G401.6 (cell line): ENCODE measurements around the gene PRMT1.
"Not testable (repeated sequence)": the region's sequence is repeated elsewhere in the genome, so short reads cannot be mapped to it uniquely, and the experiment has no call there.

Experiments used
- FAIRE-seq: peaks from 2 replicates; lab custom pipeline; 2012; peaks lifted over from hg19 to GRCh38; lab: Jason Lieb, UNC

PRMT1 gene

DNA sequence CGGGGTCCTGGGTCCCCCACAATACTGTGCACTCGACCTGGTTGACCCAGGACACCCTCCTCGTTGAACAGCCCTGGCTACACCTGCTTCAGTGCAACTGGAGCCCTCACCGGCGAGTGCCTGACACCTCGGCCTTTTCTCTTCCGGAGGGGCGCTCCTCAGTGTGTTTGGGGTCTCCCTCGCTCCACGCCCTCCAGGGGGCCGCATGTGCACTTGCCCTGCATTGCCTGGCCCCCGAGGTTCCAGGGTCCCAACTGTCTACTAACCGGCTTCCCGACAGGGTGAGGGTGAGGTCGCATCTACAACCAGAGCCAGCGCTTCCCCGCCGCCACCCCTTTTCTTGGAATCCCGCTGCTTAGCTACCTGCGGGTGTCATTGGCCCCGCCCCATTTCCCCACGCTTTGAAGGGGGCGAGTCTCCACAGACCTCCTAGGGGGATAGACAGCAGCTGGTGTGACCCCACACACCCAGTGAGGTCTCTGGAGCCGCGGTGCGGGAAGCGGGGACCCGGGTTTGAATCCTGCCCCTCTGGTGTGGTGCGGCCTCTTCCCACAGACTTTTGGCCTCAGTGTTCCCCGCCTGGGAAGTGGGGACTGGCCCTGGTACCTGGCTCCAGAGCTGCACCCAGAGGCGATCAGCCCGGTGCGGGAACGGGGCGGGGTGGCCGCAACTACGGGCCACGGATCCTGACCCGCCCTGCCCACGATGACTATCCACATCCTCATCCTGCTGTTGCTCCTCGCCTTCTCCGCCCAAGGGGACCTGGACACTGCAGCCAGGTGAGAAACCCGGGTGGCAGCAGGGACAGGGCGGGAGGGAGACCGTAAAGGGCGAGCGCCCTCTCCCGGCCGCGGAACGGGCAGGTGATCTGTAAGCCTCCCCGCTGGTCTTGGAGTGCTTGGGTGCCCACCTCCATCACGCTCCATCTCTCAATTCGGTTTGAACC is 12.3 kb downstream of the PRMT1 start, which contains the start of gene ADM5:
TSS of gene ADM5 (plus strand) at position 462 of the 946 bp plus-strand sequence. CDS start at position 706, 244 bp downstream.
- FAIRE-seq = no peak

DNA sequence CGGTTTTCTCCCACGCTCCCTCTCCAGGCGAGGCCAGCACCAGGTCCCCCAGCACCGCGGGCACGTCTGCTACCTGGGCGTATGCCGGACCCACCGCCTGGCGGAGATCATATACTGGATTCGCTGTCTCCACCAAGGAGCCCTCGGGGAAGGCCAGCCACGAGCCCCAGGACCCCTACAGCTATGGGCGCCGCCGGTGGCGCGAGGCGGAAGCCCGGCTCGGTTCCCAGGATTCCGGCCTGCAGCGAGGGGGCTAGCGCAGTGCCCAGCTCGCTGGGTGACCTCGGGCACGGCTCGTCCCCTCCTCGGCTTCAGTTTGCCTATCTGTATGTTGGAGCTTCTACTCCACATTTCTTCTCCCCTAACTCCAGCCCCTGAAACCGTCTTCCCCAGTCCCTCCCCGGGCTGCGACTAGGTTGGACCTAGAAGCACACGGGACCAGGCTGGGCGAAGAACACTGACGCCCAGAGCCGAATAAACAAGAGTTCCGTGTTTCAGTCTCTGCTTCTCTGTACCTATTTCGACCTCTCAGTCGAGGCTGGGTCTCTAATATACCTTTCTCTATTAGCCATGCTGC is 13.1 kb downstream of the PRMT1 start:
- no peak for FAIRE-seq

DNA sequence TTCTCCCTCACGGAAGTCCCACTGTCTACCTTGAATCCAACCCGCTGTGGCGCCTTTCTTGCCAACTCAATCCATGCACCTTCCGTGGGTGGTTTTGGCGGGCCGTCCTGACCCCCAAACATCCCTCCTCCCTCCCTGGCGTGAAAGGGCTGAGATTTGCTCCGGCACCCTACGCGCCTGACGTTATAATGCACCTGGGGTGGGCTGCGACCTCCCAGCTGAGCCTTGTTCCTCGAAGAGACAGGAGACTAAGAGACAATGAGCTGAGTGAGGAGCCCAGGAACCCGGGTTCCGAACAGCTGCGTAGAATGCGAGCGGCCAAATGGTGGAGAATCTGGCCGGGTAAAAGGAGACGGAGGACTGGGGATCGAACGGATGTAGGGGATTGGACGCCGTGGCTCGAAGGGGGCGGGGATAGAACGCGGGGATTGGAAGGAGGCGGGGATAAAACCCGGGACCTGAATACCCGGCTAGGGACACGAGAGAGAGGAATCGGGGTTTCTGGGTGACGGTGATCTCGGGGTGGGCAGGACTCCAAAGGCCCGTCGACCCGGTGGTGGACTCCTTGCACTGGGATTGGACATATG is 13.7 kb downstream of the PRMT1 start, which contains the start of gene CPT1C:
TSS of gene CPT1C (plus strand) at position 461 of the 587 bp plus-strand sequence. CDS start 1,137 bp downstream, outside the sequence.
- peak; percentile 98 for FAIRE-seq

- FAIRE-seq = no peak
Observed at GRCh38 chr19:49691243-49692146, 14.4 kb downstream of the PRMT1 start.

- FAIRE-seq = no peak
Observed at GRCh38 chr19:49692147-49692506, 15.1 kb downstream of the PRMT1 start.

DNA sequence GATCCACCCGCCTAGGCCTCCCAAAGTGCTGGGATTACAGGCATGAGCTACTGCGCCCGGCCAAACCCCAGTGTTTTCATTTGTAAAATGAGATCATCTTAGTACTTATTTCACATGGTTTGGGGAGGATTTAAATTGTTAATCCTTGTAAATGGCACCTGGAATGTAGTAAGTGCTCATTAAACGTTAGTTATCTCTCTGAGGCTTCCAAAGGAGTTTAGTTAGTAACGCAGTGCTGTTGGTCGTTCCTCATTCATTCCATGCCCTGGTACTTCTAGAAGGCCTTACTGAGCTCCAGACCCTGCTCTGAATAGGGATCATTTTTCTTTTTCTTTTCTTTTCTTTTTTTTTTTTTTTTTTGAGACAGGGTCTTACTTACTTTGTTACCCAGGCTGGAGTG is 19.0 kb downstream of the PRMT1 start:
- FAIRE-seq = no peak

DNA sequence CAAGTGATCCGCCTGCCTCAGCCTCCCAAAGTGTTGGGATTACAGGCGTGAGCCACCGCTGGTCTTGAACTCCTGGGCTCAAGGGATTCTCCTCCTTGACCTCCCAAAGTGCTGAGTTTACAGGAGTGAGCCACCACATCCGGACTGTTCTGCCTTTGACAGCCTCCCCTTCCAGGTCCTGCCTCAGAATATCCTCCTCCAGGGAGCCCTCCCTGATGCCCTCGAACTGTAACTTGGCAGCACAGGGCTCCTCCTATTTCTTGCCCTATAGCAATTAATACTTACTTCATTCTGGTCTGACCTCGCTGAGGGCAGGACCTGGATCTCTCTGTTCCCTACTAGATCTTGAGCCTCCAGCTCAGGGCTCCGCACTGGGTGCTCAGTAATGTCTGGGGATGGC is 19.8 kb downstream of the PRMT1 start:
- no peak for FAIRE-seq

- FAIRE-seq = no peak
Observed at GRCh38 chr19:49699364-49699763, 22.3 kb downstream of the PRMT1 start.

DNA sequence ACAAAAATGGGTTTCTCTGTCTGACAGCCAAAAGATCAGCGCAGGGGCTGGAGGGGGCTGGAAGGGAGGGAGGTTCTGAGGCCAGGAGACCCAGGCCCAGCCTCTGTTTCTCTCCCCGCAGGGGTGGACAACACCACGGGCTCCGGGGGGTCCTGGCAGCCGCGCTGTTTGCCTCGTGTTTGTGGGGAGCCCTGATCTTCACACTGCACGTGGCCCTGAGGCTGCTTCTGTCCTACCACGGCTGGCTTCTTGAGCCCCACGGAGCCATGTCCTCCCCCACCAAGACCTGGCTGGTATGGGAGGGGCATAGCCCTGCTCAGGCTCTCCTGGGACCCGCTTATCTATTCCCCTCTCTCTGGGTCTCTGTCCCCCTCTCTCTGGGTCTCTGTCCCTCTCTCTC is 23.5 kb downstream of the PRMT1 start:
- FAIRE-seq = no peak

GRCh38 chr19:49701271-49701786 is 24.3 kb downstream of the PRMT1 start:
- FAIRE-seq = no peak

DNA sequence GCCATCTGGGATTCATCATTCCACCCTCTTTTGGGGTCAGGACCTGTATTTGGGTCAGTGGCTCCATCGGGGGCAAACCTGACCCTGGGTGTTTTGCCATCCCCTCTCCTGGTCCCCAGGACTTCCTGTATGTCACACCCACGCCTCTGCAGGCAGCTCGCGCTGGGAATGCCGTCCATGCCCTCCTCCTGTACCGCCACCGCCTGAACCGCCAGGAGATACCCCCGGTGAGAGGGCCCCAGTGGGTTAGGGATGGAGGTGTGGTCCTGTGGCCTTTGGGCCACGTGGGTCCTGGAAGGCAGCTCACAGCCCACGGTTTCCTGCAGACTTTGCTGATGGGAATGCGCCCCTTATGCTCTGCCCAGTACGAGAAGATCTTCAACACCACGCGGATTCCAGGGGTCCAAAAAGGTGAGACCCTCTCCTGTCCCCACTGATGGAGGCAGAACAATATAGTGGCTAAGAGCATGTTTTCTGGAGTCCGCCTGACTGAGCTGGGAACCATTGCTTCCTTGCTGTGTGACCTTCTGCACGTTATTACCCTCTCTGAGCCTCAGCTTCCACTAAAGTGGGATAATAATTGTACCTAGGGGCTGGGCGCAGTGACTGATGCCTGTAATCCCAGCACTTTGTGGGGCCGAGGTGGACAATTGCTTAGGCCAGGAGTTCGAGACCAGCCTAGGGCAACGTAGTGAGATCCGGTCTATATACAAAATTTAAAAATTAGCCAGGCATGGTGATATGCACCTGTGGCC is 28.0 kb downstream of the PRMT1 start:
- no peak for FAIRE-seq

- FAIRE-seq = no peak
Observed at GRCh38 chr19:49705919-49706318, 28.8 kb downstream of the PRMT1 start.

GRCh38 chr19:49710372-49710951 is 33.4 kb downstream of the PRMT1 start:
- FAIRE-seq = no peak

DNA sequence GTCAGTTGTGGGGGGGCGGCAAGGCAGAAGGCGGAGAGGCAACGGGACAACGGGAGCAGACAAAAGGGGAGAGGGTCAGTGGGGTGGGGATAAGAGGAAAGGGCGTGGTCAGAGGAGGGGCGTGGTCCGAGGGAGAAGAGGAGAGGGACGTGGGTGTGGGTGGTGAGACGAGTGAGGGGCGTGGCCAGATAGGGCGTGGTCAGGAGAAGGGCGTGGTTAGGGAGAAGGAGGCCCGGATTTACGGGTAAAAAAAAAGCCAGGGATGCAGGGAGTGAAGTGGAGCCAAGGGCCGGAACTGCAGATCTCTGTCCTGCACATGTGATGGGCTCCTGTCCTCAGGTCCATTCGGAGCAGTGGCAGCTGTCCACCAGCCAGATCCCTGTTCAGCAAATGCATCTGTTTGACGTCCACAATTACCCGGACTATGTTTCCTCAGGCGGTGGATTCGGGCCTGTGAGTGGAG is 35.4 kb downstream of the PRMT1 start:
- FAIRE-seq = no peak

- no peak for FAIRE-seq
Observed at GRCh38 chr19:49713236-49713845, 36.3 kb downstream of the PRMT1 start.

DNA sequence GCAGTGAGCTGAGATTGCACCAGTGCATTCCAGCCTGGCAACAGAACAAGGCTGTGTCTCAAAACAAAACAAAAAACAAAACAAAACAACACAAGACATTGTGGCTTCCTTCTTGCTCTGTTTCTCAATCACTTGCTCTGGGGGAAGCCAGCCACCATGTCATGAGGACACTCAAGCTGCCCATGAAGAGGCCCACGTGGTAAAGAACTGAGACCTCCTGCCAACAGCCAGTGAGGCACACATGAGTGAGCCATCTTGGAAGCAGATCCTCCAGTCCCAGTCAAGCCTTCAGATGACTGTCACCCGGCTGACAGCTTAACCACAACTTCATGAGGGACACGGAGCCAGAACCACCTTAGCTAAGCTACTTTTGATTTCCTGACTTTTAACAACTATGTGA is 39.1 kb downstream of the PRMT1 start:
- no peak for FAIRE-seq

DNA sequence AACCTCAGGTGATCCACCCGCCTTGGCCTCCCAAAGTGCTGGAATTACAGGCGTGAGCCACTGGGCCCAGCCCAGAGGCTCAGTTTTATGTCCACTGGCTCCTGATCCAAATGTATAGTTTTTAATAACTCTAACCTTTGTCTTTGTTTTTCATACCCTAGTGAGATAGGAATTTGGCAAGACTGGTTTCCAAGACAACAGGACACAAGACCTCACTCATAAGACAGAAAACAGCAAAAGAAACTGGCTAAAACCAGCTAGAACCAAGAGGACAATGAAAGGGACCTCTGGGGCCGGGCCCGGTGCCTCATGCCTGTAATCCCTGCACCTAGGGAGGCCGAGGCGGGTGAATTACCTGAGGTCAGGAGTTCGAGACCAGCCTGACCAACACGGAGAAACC is 41.4 kb downstream of the PRMT1 start:
- no peak for FAIRE-seq

DNA sequence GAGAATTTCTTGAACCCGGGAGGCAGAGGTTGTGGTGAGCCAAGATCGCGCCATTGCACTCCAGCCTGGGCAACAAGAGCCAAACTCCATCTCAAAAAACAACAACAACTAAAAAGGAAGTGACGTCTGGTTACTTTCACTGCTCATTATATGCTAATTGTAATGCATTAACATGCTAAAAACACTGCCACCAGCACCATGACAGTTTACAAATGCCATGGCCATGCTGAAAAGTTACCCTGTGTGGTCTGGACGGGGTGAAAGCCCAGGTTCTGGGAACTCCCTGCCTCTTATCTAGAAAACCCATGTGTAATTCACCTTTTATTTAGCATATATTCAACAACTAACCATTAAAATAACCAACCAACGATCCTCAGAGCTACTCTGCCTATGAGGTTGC is 41.9 kb downstream of the PRMT1 start:
- no peak for FAIRE-seq

DNA sequence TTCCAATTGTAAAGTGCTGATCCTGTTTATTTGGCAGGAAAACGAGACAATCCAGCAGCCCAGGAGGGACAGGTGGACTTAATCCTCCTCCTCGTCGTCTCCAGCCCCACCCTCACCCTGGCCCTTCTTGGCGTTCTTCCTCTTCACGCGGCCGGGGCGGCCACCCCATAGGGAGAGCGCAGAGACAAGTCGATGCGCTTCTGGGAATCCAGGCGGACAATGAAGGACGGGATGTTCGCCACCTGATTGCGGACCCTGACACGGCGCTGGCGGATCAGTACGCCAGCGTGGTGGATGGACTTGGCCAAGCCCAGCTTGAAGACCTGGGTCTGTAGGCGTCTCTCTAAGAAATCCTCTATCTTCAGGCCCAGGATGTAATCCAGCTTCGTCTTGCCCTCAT is 42.3 kb downstream of the PRMT1 start:
- not testable (repeated sequence) for FAIRE-seq
